Tibial nerve (tissue), 4 donors: ENCODE measurements around the gene PEX14. TPM values are rescaled to one million over a fixed set of nuclear protein-coding genes. Genes with fewer than 3 reads are reported as not detected.

ENCODE experiments used
- DNase-seq, 2 donors: peaks; one replicate each; pipeline ENCODE4 v3.0.0-alpha.2; 2019; ENCODE audit warnings: low spot score in 2 of 2
- H3K27ac ChIP-seq, 4 donors: fragments of 200-600 bp; sonication (generic) in 3 of 4; one replicate each; pipeline ENCODE4 v1.5.1; 2017 to 2019; ENCODE audit warnings: mild to moderate bottlenecking in 1 of 4
- H3K27me3 ChIP-seq, 2 donors: fragments of 200-600 bp; sonication (generic) in 1 of 2; one replicate each; pipeline versions ENCODE4 v1.5.1 to v1.6.0; 2017 to 2019
- H3K36me3 ChIP-seq, 3 donors: fragments of 200-600 bp; sonication (generic); one replicate each; pipeline ENCODE4 v1.5.1; 2018 to 2019
- H3K4me1 ChIP-seq, 4 donors: fragments of 200-600 bp; sonication (generic) in 3 of 4; one replicate each; pipeline ENCODE4 v1.5.1; 2017 to 2019
- H3K4me3 ChIP-seq, 4 donors: fragments of 200-600 bp; sonication (generic) in 3 of 4; one replicate each; pipeline ENCODE4 v1.5.1; 2017 to 2019; ENCODE audit warnings: mild to moderate bottlenecking in 1 of 4, moderate library complexity in 1 of 4
- H3K9me3 ChIP-seq, 4 donors: fragments of 200-600 bp; sonication (generic) in 3 of 4; one replicate each; pipeline ENCODE4 v1.5.1; 2017 to 2019
- CTCF ChIP-seq, 5 experiments: fragments of 200-600 bp in 3 of 5; fragments of 450-650 bp in 2 of 5; sonication (generic) in 3 of 5; IDR thresholded peaks; one replicate each; pipeline ENCODE4 v1.5.1; 2016 to 2019; ENCODE audit warnings: antibody characterized with exemption in 5 of 5, mild to moderate bottlenecking in 3 of 5, moderate library complexity in 2 of 5
- EP300 ChIP-seq, 2 donors: sonication (generic); formaldehyde crosslinking; IDR thresholded peaks; one replicate each; pipeline ENCODE4 v1.6.1; 2017; ENCODE audit warnings: antibody characterized with exemption in 2 of 2, mild to moderate bottlenecking in 1 of 2
- POLR2A ChIP-seq, 2 donors: fragments of 450-650 bp; IDR thresholded peaks; one replicate each; pipeline ENCODE4 v1.6.1; 2017; ENCODE audit warnings: antibody characterized with exemption in 2 of 2, mild to moderate bottlenecking in 2 of 2, moderate library complexity in 2 of 2
- WGBS, 2 donors: methylation state at CpG; one replicate each; pipeline ENCODE4 v1.1.5; 2018; 5-methylcytosine and 5-hydroxymethylcytosine counted together
- total RNA-seq, 4 donors: library from RNA; depleted of rRNA; stranded (reverse); fragments of >200 nt; gene quantifications; one replicate each; pipeline ENCODE4 v1.1.0, GENCODE V29; 2016

PEX14 gene
- total RNA-seq, 4 donors from 2014 or later, result 14.4 to 21.8 (median 18.2) TPM

- 95 to 98% methylated on average over 15 of the region's 15 CpGs for WGBS, 2 donors
- Histone ChIP-seq H3K27me3 (no peaks in the 10 kb centered on the region), H3K4me3 (no peak overlapping the region), H3K9me3 (no peaks in the 10 kb centered on the region), H3K36me3 (peaks cover 0 to 13% (median 0%) of the 10 kb centered on the region in 3 donors), H3K27ac (no peak overlapping the region), H3K4me1 (peaks cover 0 to 13% (median 0%) of the 10 kb centered on the region in 4 donors)
- TF ChIP-seq EP300 (IDR thresholded peaks at IDR 0.05), result no peak
- TF ChIP-seq POLR2A (IDR thresholded peaks at IDR 0.05), result no peak
- no peak for TF ChIP-seq CTCF (IDR thresholded peaks at IDR 0.05)
- DNase-seq, result no peak
Observed at GRCh38 chr1:10616696-10617095, 141.9 kb downstream of the PEX14 start.

GRCh38 chr1:10617318-10617717 is 142.6 kb downstream of the PEX14 start:
- H3K4me1 ChIP-seq, result peaks cover 0 to 13% (median 0%) of the 10 kb centered on the region in 4 donors
- H3K4me3 ChIP-seq, result no peak overlapping the region
- H3K36me3 ChIP-seq, result peaks cover 0 to 19% (median 0%) of the 10 kb centered on the region in 3 donors
- TF ChIP-seq EP300 (IDR thresholded peaks at IDR 0.05) (no peak), CTCF (IDR thresholded peaks at IDR 0.05) (no peak), POLR2A (IDR thresholded peaks at IDR 0.05) (no peak)
- H3K27ac ChIP-seq, result no peak overlapping the region
- no peaks in the 10 kb centered on the region for H3K9me3 ChIP-seq
- WGBS, 2 donors, result 94 to 96% methylated on average over 5 of the region's 5 CpGs
- H3K27me3 ChIP-seq, result no peaks in the 10 kb centered on the region
- no peak for DNase-seq

- H3K4me1 ChIP-seq, result peaks cover 0 to 13% (median 0%) of the 10 kb centered on the region in 4 donors
- TF ChIP-seq EP300 (IDR thresholded peaks at IDR 0.05) (no peak), CTCF (IDR thresholded peaks at IDR 0.05) (no peak)
- H3K27me3 ChIP-seq, result no peaks in the 10 kb centered on the region
- DNase-seq, result no peak
- H3K36me3 ChIP-seq, result peaks cover 0 to 26% (median 0%) of the 10 kb centered on the region in 3 donors
- 95 to 97% methylated on average over 18 to 23 of the region's 23 CpGs for WGBS, 2 donors
- H3K4me3 ChIP-seq, result no peak overlapping the region
- no peak overlapping the region for H3K27ac ChIP-seq
- H3K9me3 ChIP-seq, result no peaks in the 10 kb centered on the region
Observed at GRCh38 chr1:10617931-10618885, 143.5 kb downstream of the PEX14 start.

GRCh38 chr1:10620776-10621175 is 146.0 kb downstream of the PEX14 start:
- no peaks in the 10 kb centered on the region for H3K9me3 ChIP-seq
- H3K4me1 ChIP-seq, result peaks cover 0 to 7% (median 0%) of the 10 kb centered on the region in 4 donors
- no peaks in the 10 kb centered on the region for H3K27me3 ChIP-seq
- peaks cover 0 to 51% (median 0%) of the 10 kb centered on the region in 3 donors for H3K36me3 ChIP-seq
- peak in 1 of 2 donors; percentile 39 for TF ChIP-seq EP300 (IDR thresholded peaks at IDR 0.05)
- TF ChIP-seq POLR2A (IDR thresholded peaks at IDR 0.05), result no peak
- TF ChIP-seq CTCF (IDR thresholded peaks at IDR 0.05), result no peak
- DNase-seq, result no peak
- H3K27ac ChIP-seq, result no peak overlapping the region
- no peak overlapping the region for H3K4me3 ChIP-seq
- WGBS, 2 donors, result 59 to 61% methylated on average over 12 of the region's 12 CpGs

GRCh38 chr1:10621906-10622305 is 147.2 kb downstream of the PEX14 start:
- Histone ChIP-seq H3K4me3 (no peak overlapping the region), H3K9me3 (no peaks in the 10 kb centered on the region), H3K36me3 (peaks cover 0 to 59% (median 0%) of the 10 kb centered on the region in 3 donors), H3K4me1 (peaks cover 0 to 11% (median 0%) of the 10 kb centered on the region in 4 donors), H3K27ac (no peak overlapping the region), H3K27me3 (no peaks in the 10 kb centered on the region)
- no peak for TF ChIP-seq CTCF (IDR thresholded peaks at IDR 0.05)
- TF ChIP-seq EP300 (IDR thresholded peaks at IDR 0.05), result no peak
- TF ChIP-seq POLR2A (IDR thresholded peaks at IDR 0.05), result no peak
- no peak for DNase-seq
- 91 to 93% methylated on average over 9 of the region's 9 CpGs for WGBS, 2 donors
